NCI-H1092 (cell line): ENCODE measurements around the gene F12.
"Not testable (repeated sequence)": the region's sequence is repeated elsewhere in the genome, so short reads cannot be mapped to it uniquely, and the experiment has no call there.

ENCODE experiments used
- DNase-seq: peaks from one replicate; lab custom pipeline; 2025; lab: John Stamatoyannopoulos, UW

Gene F12

DNA sequence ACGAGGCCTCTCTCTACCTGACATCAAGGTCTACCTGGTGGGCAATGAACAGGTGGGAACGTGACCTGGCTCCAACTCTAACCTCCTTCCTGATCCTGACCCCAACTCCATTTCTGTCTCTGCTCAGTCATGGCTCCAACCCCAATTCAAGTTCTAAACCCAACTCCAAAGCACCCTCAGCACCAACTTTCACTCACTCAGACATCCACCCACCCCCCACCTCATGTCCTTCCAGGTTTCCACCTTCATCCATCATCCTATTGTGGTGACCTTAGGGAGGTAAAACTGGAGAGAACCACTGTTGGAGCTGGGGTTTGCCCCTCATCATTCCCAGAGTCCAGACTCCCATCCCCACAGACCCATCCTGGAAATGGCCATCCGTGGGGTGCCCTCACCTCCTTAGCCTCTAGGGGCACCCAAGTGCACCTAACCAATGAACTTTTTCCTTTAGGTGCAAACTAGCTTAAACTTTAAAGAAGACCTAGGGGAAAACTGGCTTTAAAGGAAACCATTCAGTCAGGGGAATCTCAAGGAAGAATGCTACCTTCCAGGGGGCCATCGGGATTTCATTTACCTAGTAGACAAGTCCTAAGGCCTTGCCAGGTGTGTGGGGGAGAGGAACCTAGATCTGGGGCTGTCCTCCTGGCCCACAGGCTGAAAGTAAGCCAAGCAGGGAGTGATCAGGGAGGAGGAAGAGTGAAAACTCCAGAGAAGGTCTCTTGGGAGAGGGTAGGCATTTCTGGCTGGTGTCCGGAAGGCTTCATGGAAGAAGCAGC is 40.3 kb downstream of the F12 start:
- no peak for DNase-seq

DNA sequence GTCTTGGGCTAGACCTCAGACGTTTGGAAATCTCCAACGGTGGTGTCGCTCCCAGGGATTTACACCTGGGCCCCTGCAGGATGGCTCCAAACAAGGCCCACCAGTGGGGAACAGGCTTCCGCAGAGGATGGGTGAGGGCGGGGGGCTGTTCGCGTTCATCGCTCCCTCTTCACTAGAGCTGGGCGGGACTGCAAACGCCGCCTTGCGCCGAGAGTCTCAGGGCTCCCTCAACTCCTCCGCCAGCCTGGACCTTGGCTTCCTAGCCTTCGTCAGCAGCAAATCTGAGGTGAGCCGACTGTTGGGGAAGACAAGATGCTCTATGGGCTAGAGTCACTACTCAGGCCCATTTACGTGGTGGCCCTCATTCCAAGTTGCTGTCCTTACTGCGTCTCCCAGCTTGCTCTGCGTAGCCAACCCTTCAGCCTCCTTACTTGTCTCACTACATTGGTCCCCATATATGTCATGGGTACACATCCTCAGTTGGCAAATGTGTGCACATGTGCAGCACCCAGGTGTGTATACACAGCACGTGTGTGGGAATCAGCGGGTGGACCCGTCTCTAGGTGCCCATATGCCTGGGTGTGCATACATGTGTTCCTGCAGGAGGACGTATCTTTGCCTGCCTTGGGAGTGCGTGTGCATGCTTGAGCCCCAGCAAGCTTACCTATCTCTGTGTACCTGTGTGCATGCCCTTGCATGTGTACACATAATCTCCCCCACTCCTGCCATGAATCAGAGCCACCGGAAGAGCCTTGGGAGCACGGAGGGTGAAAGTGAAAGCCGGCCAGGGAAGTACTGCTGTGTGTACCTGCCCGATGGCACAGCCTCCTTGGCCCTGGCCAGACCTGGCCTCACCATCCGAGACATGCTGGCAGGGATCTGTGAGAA is 41.1 kb downstream of the F12 start:
- no peak for DNase-seq

- DNase-seq = no peak
These were observed 42.0 kb downstream of the F12 start for GRCh38 chr5:177367323-177367848.

- no peak for DNase-seq
These were observed 42.6 kb downstream of the F12 start for GRCh38 chr5:177366528-177367322.

DNA sequence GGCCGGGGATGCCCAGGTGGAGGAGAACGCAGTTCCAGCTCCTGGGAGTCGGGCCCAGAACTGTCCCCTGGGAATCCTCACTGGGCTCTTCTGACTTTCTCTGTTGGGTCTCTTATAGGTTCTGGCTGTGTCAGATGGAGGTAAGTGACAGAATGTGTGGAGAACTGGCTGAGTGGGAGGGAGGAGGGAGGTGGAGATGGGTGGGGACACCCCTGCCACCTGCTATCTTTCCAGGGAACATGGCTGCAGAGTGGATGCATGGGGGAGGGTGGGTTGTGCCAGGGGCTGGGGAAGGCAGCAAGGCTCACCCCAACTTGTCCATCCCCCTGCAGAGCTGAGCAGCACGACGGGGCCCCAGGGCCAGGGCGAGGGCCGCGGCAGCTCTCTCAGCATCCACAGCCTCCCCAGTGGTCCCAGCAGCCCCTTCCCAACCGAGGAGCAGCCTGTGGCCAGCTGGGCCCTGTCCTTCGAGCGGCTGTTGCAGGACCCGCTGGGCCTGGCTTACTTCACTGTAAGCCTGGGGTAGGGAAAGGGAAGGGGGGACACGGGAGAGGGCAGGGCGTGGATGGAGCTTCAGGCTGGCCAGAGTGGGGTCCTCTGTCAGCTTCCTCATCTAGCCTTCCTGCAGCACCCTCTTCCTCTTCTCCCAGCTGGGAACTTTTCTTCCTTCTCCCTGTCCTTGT is 43.4 kb downstream of the F12 start:
- no peak for DNase-seq

GRCh38 chr5:177364159-177364962 is 45.0 kb downstream of the F12 start:
- DNase-seq = no peak

GRCh38 chr5:177363565-177363964 is 45.8 kb downstream of the F12 start:
- no peak for DNase-seq

DNA sequence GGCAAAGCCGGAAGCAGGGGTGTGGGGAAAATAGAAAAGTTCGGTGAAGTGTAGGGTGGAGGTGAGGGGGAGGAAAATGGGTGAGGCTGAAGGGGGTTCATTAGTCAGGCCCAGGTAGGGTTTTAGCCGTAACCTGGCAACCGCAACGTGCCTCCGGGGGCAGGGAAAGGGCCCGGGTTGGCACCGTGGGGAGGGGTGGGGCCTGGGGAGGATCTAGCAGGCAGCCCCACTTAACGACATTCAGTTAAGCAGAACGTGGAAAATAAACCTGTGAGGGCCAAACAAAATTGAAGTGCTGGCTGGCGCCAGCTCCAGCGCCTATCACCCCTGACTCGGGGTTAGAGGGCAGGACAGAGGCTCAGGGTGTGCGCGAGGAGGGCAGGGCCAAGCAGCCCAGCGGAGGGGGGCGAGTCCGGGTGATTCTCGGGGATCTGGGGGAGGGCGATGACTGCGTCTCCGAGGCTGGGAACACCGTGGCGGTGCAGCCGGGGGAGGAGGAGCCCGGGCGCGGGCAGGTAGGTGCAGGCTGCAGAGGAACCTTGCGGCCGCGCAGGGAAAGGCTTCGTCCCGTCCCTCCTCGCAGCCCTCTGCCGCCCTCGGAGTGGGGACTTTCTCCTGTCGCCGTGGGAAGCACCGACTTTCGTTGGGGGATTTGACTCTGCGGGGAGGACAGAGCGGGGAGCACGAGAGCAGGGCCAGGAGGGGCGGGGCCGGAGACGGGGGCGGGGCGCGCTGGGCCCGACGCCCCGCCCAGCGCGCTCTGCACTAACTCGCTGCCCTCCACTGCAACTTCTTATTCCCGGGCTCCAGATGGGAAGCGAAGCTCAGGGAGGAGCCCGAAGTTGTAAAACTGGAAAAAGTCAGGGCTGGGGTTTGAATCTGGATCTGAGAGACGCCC is 46.5 kb downstream of the F12 start:
- DNase-seq = no peak

DNA sequence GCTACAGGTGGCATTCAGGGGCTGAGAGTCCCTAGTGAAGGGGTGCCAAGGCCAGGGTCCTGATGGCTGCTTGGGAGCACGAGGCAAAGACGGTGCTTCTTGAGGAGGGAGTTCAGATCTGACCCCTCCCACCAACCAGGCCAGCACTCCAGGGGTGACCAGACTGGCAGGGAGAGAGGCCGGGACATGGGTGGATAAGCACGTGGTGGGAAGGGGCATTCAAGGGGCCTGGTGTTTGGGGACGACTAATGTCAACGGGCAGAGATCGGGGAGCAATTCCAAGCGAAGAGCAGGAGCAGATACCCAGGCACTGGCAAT is 47.1 kb downstream of the F12 start:
- no peak for DNase-seq

DNA sequence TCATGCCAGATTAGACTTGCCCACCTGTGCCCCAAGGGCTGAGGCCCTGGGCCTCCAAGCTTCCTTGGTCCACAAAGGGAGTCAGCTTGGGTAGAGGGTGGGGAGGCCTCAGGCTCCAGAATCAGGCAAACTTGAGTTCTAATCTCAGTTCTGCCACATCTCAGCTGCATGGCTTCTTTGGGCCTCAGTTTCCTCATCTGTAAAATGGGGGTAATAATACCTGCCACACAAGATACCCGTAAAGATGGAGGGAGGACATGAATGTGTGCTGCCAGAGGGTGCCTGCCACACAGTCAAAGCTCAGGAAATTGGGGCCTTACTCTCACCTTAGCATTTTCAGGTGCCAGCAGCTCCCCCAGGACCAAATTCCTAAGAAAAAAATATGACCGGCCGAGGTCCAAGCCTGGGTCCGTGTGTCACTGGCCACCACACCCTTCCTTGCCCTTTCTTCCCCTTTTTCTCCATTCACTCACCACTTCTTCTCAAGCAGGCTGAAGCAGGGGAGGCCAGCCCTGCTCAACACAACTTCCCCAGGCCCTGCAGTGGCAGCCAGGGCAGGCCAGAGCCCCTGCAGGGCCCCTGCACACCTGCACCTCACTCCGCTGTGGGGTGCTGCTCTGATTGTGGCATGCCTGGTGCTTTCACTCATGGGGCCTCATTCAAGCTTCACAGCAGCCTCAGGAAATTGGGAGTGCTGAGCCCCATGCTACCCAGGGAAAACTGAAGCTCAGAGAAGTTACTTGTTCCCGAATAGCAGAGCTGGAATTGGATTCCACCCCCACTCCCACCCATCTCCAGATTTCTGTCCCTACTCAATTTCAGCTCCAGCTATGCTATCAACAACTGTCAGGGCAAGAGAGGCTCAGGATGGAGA is 47.7 kb downstream of the F12 start:
- DNase-seq = no peak

DNA sequence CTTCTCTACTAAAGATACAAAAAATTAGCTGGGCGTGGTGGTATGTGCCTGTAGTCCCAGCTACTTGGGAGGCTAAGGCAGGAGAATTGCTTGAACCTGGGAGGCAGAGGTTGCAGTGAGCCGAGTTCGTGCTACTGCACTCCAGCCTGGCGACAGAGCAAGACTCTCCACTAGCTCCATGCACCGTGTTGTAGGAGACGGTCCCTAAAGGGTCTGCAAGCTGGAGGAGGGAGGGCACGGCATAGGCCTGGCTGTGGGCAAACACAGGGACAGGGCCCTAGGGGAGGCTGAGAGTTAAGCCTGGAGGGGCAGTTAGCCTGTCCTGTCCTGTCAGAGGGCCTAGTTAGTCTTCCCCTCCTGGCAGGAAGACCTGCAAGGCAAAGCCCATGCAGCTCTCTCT is 48.6 kb downstream of the F12 start:
- not testable (repeated sequence) for DNase-seq

- no peak for DNase-seq
These were observed 49.5 kb downstream of the F12 start for GRCh38 chr5:177359860-177360259.

DNA sequence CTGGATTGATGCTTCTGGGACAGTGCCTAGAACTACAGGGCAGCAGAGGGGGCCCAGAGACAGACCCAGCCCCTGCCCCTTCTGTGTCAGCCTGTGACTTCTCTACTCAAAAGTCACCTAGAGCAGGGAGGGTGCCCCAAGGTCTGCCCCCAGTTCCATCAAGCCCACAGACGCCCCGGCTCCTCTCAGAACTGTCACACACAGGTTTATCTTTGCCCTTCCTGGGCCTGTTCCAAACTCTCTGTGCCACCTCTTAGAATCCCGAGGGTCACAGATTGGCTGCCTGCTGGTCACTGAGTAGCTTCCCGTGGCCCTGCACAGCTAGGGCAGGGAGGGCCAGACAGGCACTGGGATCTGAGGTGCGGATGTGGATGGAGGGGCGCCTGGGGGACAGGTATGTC is 49.9 kb downstream of the F12 start:
- no peak for DNase-seq

DNA sequence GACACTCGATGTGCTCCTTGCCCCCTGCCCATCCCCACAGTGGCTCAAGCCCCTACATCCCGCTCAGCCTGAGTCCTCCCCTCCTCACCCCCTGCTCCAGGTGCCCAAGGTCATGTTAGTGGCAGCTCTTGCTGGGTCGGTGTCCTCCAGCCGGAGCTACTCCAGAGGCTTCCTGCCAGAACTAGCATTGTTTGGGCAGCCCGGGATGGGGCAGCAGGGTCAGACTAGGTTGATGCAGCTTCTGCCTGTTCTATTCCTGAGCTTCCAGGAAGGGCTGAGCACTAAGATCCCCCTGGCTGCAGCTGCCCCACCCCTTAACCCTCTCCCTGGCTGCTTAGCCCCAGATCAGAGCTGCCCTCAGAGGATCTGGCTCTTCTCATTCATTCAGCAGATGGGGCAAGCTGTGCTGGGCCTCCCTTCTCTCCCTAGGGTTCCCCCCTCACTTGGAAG is 51.0 kb downstream of the F12 start:
- DNase-seq = no peak

DNA sequence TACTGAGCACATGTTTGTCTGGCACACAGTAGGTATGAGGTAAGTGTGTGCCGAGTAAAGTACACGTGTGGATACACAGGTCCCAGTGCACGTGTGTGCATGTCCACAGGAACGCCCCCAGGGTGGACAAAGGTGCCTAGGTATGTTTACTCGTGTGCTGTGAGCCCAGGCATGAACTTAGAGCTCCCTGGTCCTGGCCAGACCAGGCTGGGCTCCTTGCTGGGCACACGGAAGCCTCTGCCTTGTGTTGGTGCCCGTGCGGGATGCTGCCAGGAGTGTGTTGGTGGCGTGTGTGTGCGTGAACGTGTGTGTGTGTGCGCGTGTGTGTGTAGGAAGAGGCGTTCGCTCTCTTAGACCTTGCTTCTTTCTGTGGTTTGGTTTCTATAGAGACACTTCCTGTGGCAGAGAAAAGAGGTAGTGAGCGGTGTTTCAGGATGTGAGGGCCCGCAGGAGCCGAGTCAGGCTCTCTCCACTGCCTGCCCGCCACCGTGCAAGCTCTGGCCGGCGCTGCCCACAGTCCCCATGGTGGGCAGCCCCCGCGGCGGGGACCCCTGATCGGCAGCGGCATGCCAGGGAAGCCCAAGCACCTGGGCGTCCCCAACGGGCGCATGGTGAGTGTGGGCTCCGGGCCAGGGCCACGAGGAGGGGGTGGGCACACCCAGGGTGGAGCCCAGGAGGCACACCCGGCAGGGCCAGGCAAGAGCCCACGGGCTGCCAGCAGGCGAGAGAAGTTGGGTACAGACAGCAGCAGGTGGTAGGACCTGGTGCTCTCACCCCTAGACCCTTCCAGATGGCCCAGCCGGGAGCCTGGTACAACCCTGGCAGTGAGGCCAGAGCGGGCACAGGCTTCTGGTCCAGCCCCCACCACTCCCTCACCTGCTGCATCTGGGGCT is 51.7 kb downstream of the F12 start, which contains the start of gene RGS14:
Gene RGS14, plus strand, starts transcription at position 466 of the 893 bp plus-strand sequence. Its CDS starts 101 bp downstream, at position 567.
- DNase-seq = no peak

- no peak for DNase-seq
These were observed 52.3 kb downstream of the F12 start for GRCh38 chr5:177357146-177357458.

- no peak for DNase-seq
These were observed 52.6 kb downstream of the F12 start for GRCh38 chr5:177356746-177357145.

DNA sequence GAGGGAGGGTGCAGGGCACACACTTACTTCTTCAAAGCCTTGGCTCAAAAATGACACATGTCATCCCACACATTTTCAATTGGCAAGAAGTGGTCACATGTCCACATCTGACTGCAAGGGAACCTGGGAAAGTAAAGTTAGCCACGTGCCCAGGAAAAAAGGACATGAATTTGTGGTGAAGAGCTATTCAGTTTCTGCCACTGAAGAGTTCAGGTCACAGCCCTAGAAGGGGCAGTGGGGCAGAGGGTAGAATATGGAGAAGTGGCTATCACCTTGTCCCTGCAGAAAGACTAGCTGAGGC is 53.5 kb downstream of the F12 start:
- no peak for DNase-seq
